Endodermal cell (in vitro differentiated cells): ENCODE results near the gene SUGT1. TPM values are rescaled to one million over a fixed set of nuclear protein-coding genes. Genes with fewer than 3 reads are reported as not detected.
"Not testable (repeated sequence)": the region's sequence is repeated elsewhere in the genome, so short reads cannot be mapped to it uniquely, and the experiment has no call there.

ENCODE experiments used
- DNase-seq: peaks from one replicate; pipeline ENCODE4 v3.0.0-alpha.2; 2017
- H3K27ac ChIP-seq: 2 replicates; pipeline ENCODE4 v1.5.1; 2013; ENCODE audit warnings: mild to moderate bottlenecking, low read depth, low read length, moderate library complexity
- H3K27me3 ChIP-seq: 2 replicates; pipeline ENCODE4 v1.6.1; 2013; ENCODE audit warnings: mild to moderate bottlenecking, low read length, moderate library complexity; ENCODE audit not compliant: insufficient read depth, control insufficient read depth, poor library complexity, severe bottlenecking
- H3K36me3 ChIP-seq: 2 replicates; pipeline ENCODE4 v1.7.0; 2013; ENCODE audit warnings: mild to moderate bottlenecking, low read length, moderate library complexity; ENCODE audit not compliant: control insufficient read depth, insufficient read depth
- H3K4me1 ChIP-seq: one replicate; pipeline ENCODE4 v1.7.0; 2013; ENCODE audit warnings: low read length; ENCODE audit not compliant: control insufficient read depth, insufficient read depth
- H3K4me3 ChIP-seq: 2 replicates; pipeline ENCODE4 v1.5.1; 2013; ENCODE audit warnings: mild to moderate bottlenecking, low read length, moderate library complexity
- H3K9ac ChIP-seq: 2 replicates; pipeline ENCODE4 v1.6.1; 2013; ENCODE audit warnings: mild to moderate bottlenecking, low read length, moderate library complexity; ENCODE audit not compliant: poor library complexity, severe bottlenecking; ENCODE audit errors: extremely low read depth
- H3K9me3 ChIP-seq: 2 replicates; pipeline ENCODE4 v1.6.1; 2013; ENCODE audit warnings: mild to moderate bottlenecking, low read length, moderate library complexity; ENCODE audit not compliant: control insufficient read depth
- H3K27ac Mint-ChIP-seq: 2 replicates; pipeline ENCODE4 v1.8.0; 2020; ENCODE audit warnings: mixed read lengths
- H3K27me3 Mint-ChIP-seq: 2 replicates; pipeline ENCODE4 v1.8.0; 2021; ENCODE audit warnings: mild to moderate bottlenecking, mixed read lengths; ENCODE audit not compliant: insufficient read depth
- H3K36me3 Mint-ChIP-seq: 2 replicates; pipeline ENCODE4 v1.8.0; 2020; ENCODE audit warnings: low read depth, mixed read lengths
- H3K4me1 Mint-ChIP-seq: 2 replicates; pipeline ENCODE4 v1.8.0; 2020; ENCODE audit warnings: mixed read lengths
- H3K4me3 Mint-ChIP-seq: 2 replicates; pipeline ENCODE4 v1.8.0; 2020; ENCODE audit warnings: mild to moderate bottlenecking, moderate library complexity, mixed read lengths
- H3K9me3 Mint-ChIP-seq: 2 replicates; pipeline ENCODE4 v1.8.0; 2020; ENCODE audit warnings: mild to moderate bottlenecking, mixed read lengths
- CTCF ChIP-seq: fragments of 200-600 bp; sonication (generic); conservative IDR thresholded peaks from 2 replicates; pipeline ENCODE4 v1.5.0; 2021; ENCODE audit warnings: antibody characterized with exemption, mild to moderate bottlenecking
- WGBS, 2 experiments: methylation state at CpG; one replicate each; pipeline versions ENCODE4 v1.1.5 to v1.1.7; 2013; ENCODE audit warnings: missing lambda C conversion rate in 2 of 2, mixed read lengths in 1 of 2; ENCODE audit not compliant: insufficient coverage in 1 of 2, insufficient read length in 1 of 2; 5-methylcytosine and 5-hydroxymethylcytosine counted together
- total RNA-seq, 2 donors: library from RNA; stranded (reverse); fragmentation: NEBNext Ultra II Directional in 1 of 2; extraction: Animal tissue kit (Norgen Biotek cat#: 25700) in 1 of 2; gene quantifications; 2 replicates in 1 of 2; 3 replicates in 1 of 2; pipeline ENCODE4 v1.2.1, GENCODE V29; 2021

Gene SUGT1
- total RNA-seq, 2 donors from 2014 or later: 73.3 to 85.8 TPM

GRCh38 chr13:52608184-52608583 is 44.5 kb upstream of the SUGT1 start:
- peak; percentile 51 for TF ChIP-seq CTCF
- not testable (repeated sequence) for H3K9ac ChIP-seq, H3K4me1 Mint-ChIP-seq, H3K36me3 ChIP-seq, H3K9me3 ChIP-seq, H3K4me3 Mint-ChIP-seq, H3K27me3 ChIP-seq, H3K27ac ChIP-seq, H3K27me3 Mint-ChIP-seq, H3K36me3 Mint-ChIP-seq, DNase-seq, H3K4me3 ChIP-seq, H3K4me1 ChIP-seq, H3K27ac Mint-ChIP-seq, H3K9me3 Mint-ChIP-seq
- 77% methylated on average over 6 of the region's 8 CpGs; no CpG with 5 or more reads in 1 of the 2 experiments for WGBS, 2 experiments

GRCh38 chr13:52609013-52609606 is 43.5 kb upstream of the SUGT1 start:
- H3K9me3 Mint-ChIP-seq, H3K9ac ChIP-seq, H3K4me3 Mint-ChIP-seq, H3K36me3 ChIP-seq, H3K27me3 ChIP-seq, H3K27ac ChIP-seq, H3K9me3 ChIP-seq, H3K36me3 Mint-ChIP-seq, H3K27me3 Mint-ChIP-seq, H3K4me1 ChIP-seq, H3K27ac Mint-ChIP-seq, H3K4me1 Mint-ChIP-seq, H3K4me3 ChIP-seq: not testable (repeated sequence)
- peak; percentile 54 for DNase-seq
- peak; percentile 71 for TF ChIP-seq CTCF
- 85 to 86% methylated on average over 10 of the region's 10 CpGs for WGBS, 2 experiments

GRCh38 chr13:52610158-52610557 is 42.5 kb upstream of the SUGT1 start:
- H3K4me3 Mint-ChIP-seq, H3K4me3 ChIP-seq, H3K9me3 Mint-ChIP-seq, DNase-seq, H3K27ac ChIP-seq, H3K36me3 ChIP-seq, H3K27me3 ChIP-seq, H3K4me1 ChIP-seq, H3K27me3 Mint-ChIP-seq, H3K4me1 Mint-ChIP-seq, H3K27ac Mint-ChIP-seq, H3K9ac ChIP-seq, H3K36me3 Mint-ChIP-seq, H3K9me3 ChIP-seq: not testable (repeated sequence)
- 87 to 94% methylated on average over 4 of the region's 5 CpGs for WGBS, 2 experiments
